ENCODE data around the gene NUP62.

GRCh38 chr19:49950956-49951526 is 21.7 kb upstream of the NUP62 start:
- TF ChIP-seq REST (IDR thresholded peaks at IDR 0.05; ENCODE audit: unreplicated experiment) (no peak), POLR2AphosphoS5 (IDR thresholded peaks at IDR 0.05; ENCODE audit: low read depth) (no peak), EZH2 (IDR thresholded peaks at IDR 0.05; ENCODE audit: low read depth, unreplicated experiment) (no peak)
